HepG2 (cell line): ENCODE data around the gene ZNF467. TPM values are rescaled to one million over a fixed set of nuclear protein-coding genes. Genes with fewer than 3 reads are reported as not detected.

Experiments
- ATAC-seq: fragments of 200-7000 bp; cut with Tn5 transposase; 3 replicates; pipeline ENCODE4 v1.9.1; 2020; ENCODE audit warnings: mild to moderate bottlenecking, moderate library complexity
- BruUV-seq: library from RNA; stranded (reverse); fragments of 400-500 nt; replicated peaks from 2 replicates; lab custom pipeline; 2021; lab: Mats Ljungman, UMichigan
- CTCF ChIA-PET: fragments of 300-600 bp; formaldehyde crosslinking; extraction: SDS; loops from one replicate; lab custom pipeline; 2021; ENCODE audit warnings: low total read pairs, inconsistent platforms, low intra/inter-chr PET ratio; lab: Yijun Ruan, JAX
- POLR2A ChIA-PET: fragments of 350-600 bp; sonication (Branson Sonifier 250); formaldehyde crosslinking; loops from one replicate; lab custom pipeline; 2020; ENCODE audit warnings: antibody characterized with exemption, inconsistent platforms; lab: Yijun Ruan, JAX
- DNase-seq: peaks from one replicate; pipeline ENCODE4 v3.0.0-alpha.2; 2015; ENCODE audit warnings: low spot score
- FAIRE-seq: peaks from 3 replicates; lab custom pipeline; 2011; peaks lifted over from hg19 to GRCh38; lab: Jason Lieb, UNC
- H2AFZ ChIP-seq: one replicate; pipeline ENCODE4 v1.6.1; 2011; ENCODE audit warnings: low read length, inconsistent platforms
- H3K27ac ChIP-seq: fragments of 300-600 bp; 3 replicates; pipeline ENCODE4 v1.8.0; 2011; ENCODE audit warnings: mixed run types, mild to moderate bottlenecking, mixed read lengths, low read length, inconsistent platforms; ENCODE audit not compliant: insufficient read depth; ENCODE audit errors: extremely low read length
- H3K27me3 ChIP-seq, 2 experiments: fragments of 200-600 bp in 1 of 2; 2 replicates in 1 of 2; 3 replicates in 1 of 2; pipeline versions ENCODE4 v1.6.0 to v1.8.0; 2011; ENCODE audit warnings: low read length in 2 of 2, mild to moderate bottlenecking in 2 of 2, moderate library complexity in 2 of 2, inconsistent platforms in 1 of 2; ENCODE audit not compliant: insufficient read depth in 2 of 2, control insufficient read depth in 1 of 2
- H3K36me3 ChIP-seq, 2 experiments: fragments of 200-600 bp in 1 of 2; replicated peaks in 1 of 2; 2 replicates in 1 of 2; 3 replicates in 1 of 2; pipeline versions ENCODE4 v1.5.1 to v1.8.0; 2011; ENCODE audit warnings: low read length in 2 of 2, inconsistent platforms in 1 of 2; ENCODE audit not compliant: insufficient read depth in 2 of 2, control insufficient read depth in 1 of 2
- H3K4me1 ChIP-seq: 2 replicates; pipeline ENCODE4 v1.5.1; 2012; ENCODE audit warnings: low read length, inconsistent platforms; ENCODE audit not compliant: insufficient read depth
- H3K4me2 ChIP-seq: 2 replicates; pipeline ENCODE4 v1.6.0; 2011; ENCODE audit warnings: low read depth, low read length, inconsistent platforms
- H3K4me3 ChIP-seq, 3 experiments: fragments of 200-600 bp in 1 of 3; sonication (generic), shearing (Covaris generic) in 1 of 3; replicated peaks in 1 of 3; 2 replicates each; pipeline ENCODE4 v1.5.1; 2011 to 2016; ENCODE audit warnings: low read length in 3 of 3, inconsistent platforms in 2 of 3, low read depth in 2 of 3, mild to moderate bottlenecking in 2 of 3, control low read depth in 1 of 3, mixed read lengths in 1 of 3; ENCODE audit not compliant: insufficient read depth in 1 of 3
- H3K79me2 ChIP-seq: one replicate; pipeline ENCODE4 v1.6.1; 2011; ENCODE audit warnings: low read length, inconsistent platforms; ENCODE audit not compliant: insufficient read depth
- H3K9ac ChIP-seq: 2 replicates; pipeline ENCODE4 v1.6.0; 2011; ENCODE audit warnings: mild to moderate bottlenecking, low read depth, low read length, inconsistent platforms; ENCODE audit not compliant: insufficient read depth
- H3K9me3 ChIP-seq: 2 replicates; pipeline ENCODE4 v1.5.1; 2012; ENCODE audit warnings: mild to moderate bottlenecking, low read length
- H4K20me1 ChIP-seq: 2 replicates; pipeline ENCODE4 v1.6.0; 2011; ENCODE audit warnings: inconsistent platforms, mild to moderate bottlenecking, low read length, moderate library complexity; ENCODE audit not compliant: insufficient read depth
- BCL6 ChIP-seq: IDR thresholded peaks from 2 replicates; pipeline ENCODE4 v1.6.1; 2016; ENCODE audit warnings: missing genetic modification reagents, missing compliant biosample characterization
- FOXM1 ChIP-seq: sonication (generic); formaldehyde crosslinking; IDR thresholded peaks from 2 replicates; pipeline ENCODE4 v1.5.0; 2020; ENCODE audit warnings: missing genetic modification reagents
- HNRNPL ChIP-seq: fragments of 200-400 bp; formaldehyde crosslinking; IDR thresholded peaks from 2 replicates; pipeline ENCODE4 v1.6.1; 2017; ENCODE audit warnings: mild to moderate bottlenecking, low read depth, low read length
- STAG1 ChIP-seq: sonication (generic); formaldehyde crosslinking; IDR thresholded peaks from 2 replicates; pipeline ENCODE4 v1.4.0; 2020; ENCODE audit warnings: missing genetic modification reagents
- WGBS: methylation state at CpG from one replicate; pipeline ENCODE4 v1.1.6; 2017; ENCODE audit warnings: low lambda C conversion rate; 5-methylcytosine and 5-hydroxymethylcytosine counted together
- in situ Hi-C: cut with HindIII; loops from 2 replicates; pipeline ENCODE4 v1.10.0; 2017; ENCODE audit warnings: low pct_unique_long_range_greater_than_20kb; ENCODE audit not compliant: extremely low pct_ligation_motif_present
- intact Hi-C: fragments of 100-400 bp; cut with micrococcal nuclease; formaldehyde crosslinking; loops from one replicate; pipeline ENCODE4 v1.10.0; 2022; ENCODE audit not compliant: unreplicated experiment
- polyA plus RNA-seq, 8 experiments: library from polyadenylated mRNA; depleted of rRNA in 3 of 8; stranded (reverse) in 7 of 8; unstranded in 1 of 8; fragments of >200 nt; fragmentation: Illumina TruSeq in 4 of 8; extraction: Trizol in 4 of 8; gene quantifications; 2 replicates each; pipeline versions ENCODE4 v1.2.1 to v1.2.3, GENCODE V29; 2011 to 2016; ENCODE audit warnings: low read depth in 4 of 8, missing spikeins in 1 of 8, mixed read lengths in 1 of 8; ENCODE audit not compliant: insufficient read depth in 1 of 8
- total RNA-seq, 5 experiments: library from RNA; depleted of rRNA; stranded (reverse); fragments of >200 nt; fragmentation: Illumina TruSeq; extraction: Trizol; gene quantifications; 2 replicates each; pipeline ENCODE4 v1.2.3, GENCODE V29; 2016; ENCODE audit warnings: low read depth in 1 of 5
- TF ChIP-seq, protein P1 (sequence below): sonication (generic); formaldehyde crosslinking; IDR thresholded peaks from 2 replicates; pipeline ENCODE4 v1.5.0; 2020; ENCODE audit warnings: mild to moderate bottlenecking, missing genetic modification reagents, moderate library complexity
- TF ChIP-seq, protein P2 (sequence below): sonication (generic); formaldehyde crosslinking; IDR thresholded peaks from one replicate; pipeline ENCODE4 v1.5.1; 2020; ENCODE audit warnings: mild to moderate bottlenecking, missing genetic modification reagents; ENCODE audit errors: not compliant biosample characterization

ZNF467 gene
- total and polyA plus RNA-seq, 2 of the 13 experiments (the other 11 are each of a cell fraction or from before 2014, with no cell fraction given): 0.03 TPM; not detected in 1

GRCh38 chr7:149716007-149716931 is 57.1 kb downstream of the ZNF467 start:
- H3K9me3 ChIP-seq: peaks cover 6% of the 10 kb centered on the region
- H3K36me3 ChIP-seq: peaks cover 0 to 4% of the 10 kb centered on the region in 2 experiments; a peak in 3 of 5 replicates
- no TSS peak for BruUV-seq
- intact Hi-C loops (no loop called here), in situ Hi-C loops (no loop called here)
- peak overlapping the region; percentile 75; the same call in 1 of the 2 replicates for H3K9ac ChIP-seq
- no peak for FAIRE-seq
- ChIA-PET CTCF (no interaction called here), POLR2A (no interaction called here)
- H2AFZ ChIP-seq: no peak overlapping the region
- TF ChIP-seq BCL6 (CRISPR knock-in tag) (0 out of 2 replicates have a peak, but pooled peaks have one; percentile 14), FOXM1 (no peak), STAG1 (peak; percentile 26; the same call in 1 of the 2 replicates)
- TF ChIP-seq, protein P1, sequence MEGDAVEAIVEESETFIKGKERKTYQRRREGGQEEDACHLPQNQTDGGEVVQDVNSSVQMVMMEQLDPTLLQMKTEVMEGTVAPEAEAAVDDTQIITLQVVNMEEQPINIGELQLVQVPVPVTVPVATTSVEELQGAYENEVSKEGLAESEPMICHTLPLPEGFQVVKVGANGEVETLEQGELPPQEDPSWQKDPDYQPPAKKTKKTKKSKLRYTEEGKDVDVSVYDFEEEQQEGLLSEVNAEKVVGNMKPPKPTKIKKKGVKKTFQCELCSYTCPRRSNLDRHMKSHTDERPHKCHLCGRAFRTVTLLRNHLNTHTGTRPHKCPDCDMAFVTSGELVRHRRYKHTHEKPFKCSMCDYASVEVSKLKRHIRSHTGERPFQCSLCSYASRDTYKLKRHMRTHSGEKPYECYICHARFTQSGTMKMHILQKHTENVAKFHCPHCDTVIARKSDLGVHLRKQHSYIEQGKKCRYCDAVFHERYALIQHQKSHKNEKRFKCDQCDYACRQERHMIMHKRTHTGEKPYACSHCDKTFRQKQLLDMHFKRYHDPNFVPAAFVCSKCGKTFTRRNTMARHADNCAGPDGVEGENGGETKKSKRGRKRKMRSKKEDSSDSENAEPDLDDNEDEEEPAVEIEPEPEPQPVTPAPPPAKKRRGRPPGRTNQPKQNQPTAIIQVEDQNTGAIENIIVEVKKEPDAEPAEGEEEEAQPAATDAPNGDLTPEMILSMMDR (CRISPR knock-in tag): peak; percentile 11; the same call in 1 of the 2 replicates
- no peaks in the 10 kb centered on the region for H3K79me2 ChIP-seq
- no peak for DNase-seq
- H3K27me3 ChIP-seq: no peaks in the 10 kb centered on the region
- WGBS: 60% methylated on average over 10 of the region's 11 CpGs
- ATAC-seq: no peak; the same call in 2 of the 3 replicates
- H4K20me1 ChIP-seq: no peaks in the 10 kb centered on the region
- H3K4me3 ChIP-seq: peak overlapping the region; percentile 51 to 87 (median 75)
- peaks cover 40% of the 10 kb centered on the region for H3K4me1 ChIP-seq
- peak overlapping the region; percentile 92 for H3K4me2 ChIP-seq
- H3K27ac ChIP-seq: no peak overlapping the region

- Histone ChIP-seq H3K27ac (no peak overlapping the region), H3K36me3 (no peaks in the 10 kb centered on the region), H3K9me3 (peaks cover 14% of the 10 kb centered on the region), H3K27me3 (no peaks in the 10 kb centered on the region), H4K20me1 (no peaks in the 10 kb centered on the region), H3K4me3 (peak overlapping the region; percentile 51 to 87 (median 75)), H3K4me2 (peak overlapping the region; percentile 92), H3K79me2 (no peaks in the 10 kb centered on the region), H3K4me1 (peaks cover 32% of the 10 kb centered on the region), H3K9ac (peak overlapping the region; percentile 75), H2AFZ (no peak overlapping the region)
- BruUV-seq: no TSS peak
- intact Hi-C loops (no loop called here), in situ Hi-C loops (no loop called here)
- WGBS: 0% methylated on average over 2 of the region's 8 CpGs
- ChIA-PET POLR2A (no interaction called here), CTCF (no interaction called here)
- no peak for DNase-seq
- peak; percentile 1; the same call in 2 of the 3 replicates for ATAC-seq
- no peak for FAIRE-seq
- TF ChIP-seq, protein P2, sequence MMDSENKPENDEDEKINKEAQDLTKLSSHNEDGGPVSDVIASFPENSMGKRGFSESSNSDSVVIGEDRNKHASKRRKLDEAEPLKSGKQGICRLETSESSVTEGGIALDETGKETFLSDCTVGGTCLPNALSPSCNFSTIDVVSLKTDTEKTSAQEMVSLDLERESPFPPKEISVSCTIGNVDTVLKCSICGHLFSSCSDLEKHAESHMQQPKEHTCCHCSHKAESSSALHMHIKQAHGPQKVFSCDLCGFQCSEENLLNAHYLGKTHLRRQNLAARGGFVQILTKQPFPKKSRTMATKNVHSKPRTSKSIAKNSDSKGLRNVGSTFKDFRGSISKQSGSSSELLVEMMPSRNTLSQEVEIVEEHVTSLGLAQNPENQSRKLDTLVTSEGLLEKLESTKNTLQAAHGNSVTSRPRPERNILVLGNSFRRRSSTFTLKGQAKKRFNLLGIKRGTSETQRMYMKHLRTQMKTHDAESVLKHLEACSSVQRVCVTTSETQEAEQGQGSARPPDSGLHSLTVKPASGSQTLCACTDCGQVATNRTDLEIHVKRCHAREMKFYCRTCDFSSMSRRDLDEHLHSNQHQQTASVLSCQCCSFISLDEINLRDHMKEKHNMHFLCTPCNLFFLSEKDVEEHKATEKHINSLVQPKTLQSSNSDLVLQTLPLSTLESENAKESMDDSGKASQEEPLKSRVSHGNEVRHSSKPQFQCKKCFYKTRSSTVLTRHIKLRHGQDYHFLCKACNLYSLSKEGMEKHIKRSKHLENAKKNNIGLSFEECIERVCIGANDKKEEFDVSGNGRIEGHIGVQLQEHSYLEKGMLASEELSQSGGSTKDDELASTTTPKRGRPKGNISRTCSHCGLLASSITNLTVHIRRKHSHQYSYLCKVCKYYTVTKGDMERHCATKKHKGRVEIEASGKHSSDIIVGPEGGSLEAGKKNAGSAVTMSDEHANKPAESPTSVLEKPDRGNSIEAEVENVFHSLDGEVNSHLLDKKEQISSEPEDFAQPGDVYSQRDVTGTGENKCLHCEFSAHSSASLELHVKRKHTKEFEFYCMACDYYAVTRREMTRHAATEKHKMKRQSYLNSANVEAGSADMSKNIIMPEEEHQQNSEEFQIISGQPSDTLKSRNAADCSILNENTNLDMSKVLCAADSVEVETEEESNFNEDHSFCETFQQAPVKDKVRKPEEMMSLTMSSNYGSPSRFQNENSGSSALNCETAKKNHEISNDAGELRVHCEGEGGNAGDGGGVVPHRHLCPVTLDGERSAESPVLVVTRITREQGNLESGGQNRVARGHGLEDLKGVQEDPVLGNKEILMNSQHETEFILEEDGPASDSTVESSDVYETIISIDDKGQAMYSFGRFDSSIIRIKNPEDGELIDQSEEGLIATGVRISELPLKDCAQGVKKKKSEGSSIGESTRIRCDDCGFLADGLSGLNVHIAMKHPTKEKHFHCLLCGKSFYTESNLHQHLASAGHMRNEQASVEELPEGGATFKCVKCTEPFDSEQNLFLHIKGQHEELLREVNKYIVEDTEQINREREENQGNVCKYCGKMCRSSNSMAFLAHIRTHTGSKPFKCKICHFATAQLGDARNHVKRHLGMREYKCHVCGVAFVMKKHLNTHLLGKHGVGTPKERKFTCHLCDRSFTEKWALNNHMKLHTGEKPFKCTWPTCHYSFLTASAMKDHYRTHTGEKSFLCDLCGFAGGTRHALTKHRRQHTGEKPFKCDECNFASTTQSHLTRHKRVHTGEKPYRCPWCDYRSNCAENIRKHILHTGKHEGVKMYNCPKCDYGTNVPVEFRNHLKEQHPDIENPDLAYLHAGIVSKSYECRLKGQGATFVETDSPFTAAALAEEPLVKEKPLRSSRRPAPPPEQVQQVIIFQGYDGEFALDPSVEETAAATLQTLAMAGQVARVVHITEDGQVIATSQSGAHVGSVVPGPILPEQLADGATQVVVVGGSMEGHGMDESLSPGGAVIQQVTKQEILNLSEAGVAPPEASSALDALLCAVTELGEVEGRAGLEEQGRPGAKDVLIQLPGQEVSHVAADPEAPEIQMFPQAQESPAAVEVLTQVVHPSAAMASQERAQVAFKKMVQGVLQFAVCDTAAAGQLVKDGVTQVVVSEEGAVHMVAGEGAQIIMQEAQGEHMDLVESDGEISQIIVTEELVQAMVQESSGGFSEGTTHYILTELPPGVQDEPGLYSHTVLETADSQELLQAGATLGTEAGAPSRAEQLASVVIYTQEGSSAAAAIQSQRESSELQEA (CRISPR knock-in tag): peak; percentile 19
- 0 out of 2 replicates have a peak, but pooled peaks have one; percentile 54 for TF ChIP-seq HNRNPL
Measured at GRCh38 chr7:149715476-149715875, 57.9 kb downstream of the ZNF467 start.
